GM19372 (cell line): ENCODE data around the gene SLC22A15.
"Not testable (repeated sequence)": the region's sequence is repeated elsewhere in the genome, so short reads cannot be mapped to it uniquely, and the experiment has no call there.

Source experiments
- ATAC-seq: cut with Tn5 transposase; IDR thresholded peaks from one replicate; pipeline ENCODE4 v1.9.1; 2021; ENCODE audit warnings: mild to moderate bottlenecking, low read depth, moderate library complexity; ENCODE audit not compliant: unreplicated experiment

The SLC22A15 gene

DNA sequence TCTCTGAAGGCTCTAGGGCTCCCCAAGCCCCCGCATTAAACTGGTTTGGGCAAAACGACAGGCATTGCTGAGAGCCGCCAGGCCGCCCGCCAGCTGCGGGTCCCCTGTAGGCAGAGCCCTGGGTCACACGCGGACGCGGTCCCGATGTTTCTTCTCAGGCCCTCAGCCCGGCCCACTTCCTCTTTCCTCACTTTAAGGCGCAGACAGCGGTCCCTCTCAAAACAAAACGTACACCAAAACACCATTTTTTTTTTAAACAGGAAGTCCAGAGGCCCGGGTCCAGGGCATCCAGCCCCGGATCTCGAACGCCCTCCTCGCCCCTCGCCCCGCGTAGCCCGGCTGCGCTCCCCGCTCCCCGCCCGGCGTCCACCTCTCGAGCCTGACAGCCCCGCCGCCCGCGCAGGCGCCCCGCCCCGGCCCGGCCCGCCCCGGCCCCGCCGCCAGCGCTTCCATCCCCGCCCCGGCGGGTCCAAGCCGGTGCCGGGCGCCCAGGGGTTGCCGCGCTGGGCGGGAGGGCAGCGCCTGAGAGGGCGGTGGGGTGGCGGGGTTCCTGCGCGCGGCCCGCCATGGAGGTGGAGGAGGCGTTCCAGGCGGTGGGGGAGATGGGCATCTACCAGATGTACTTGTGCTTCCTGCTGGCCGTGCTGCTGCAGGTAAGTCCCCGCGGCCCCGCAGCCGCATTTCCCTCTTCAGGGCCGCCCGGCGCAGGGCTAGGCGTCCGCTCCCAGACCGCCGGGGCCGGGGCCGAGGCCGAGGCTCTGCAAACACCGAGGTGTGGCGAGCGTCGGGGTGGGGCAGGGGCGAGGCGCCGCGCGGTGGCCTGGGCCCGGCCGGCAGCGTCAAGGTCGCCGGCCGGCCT lies at the start of gene SLC22A15:
Gene SLC22A15, plus strand, starts transcription at position 452 of the 859 bp plus-strand sequence. Its CDS starts 115 bp downstream, at position 567.
- ATAC-seq: peak; percentile 86

DNA sequence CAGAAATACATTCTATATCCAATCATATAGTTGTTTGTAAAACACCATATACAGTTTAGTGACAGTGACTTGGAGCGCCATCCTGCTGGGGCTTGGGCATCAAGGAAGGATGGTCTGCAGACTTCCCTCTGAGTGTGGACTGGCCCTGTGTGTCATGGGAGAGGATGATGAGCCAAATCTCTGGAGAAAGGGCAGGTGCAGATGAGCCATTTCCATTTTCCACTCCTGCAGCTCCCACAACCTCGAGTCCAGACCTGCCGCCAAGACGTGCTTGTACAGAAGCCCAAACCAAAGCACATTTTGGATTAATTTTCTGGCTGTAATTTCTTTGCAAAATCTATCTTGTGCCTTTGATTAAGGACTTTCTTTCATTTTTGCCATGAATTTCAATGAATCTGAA lies 48.3 kb upstream of the SLC22A15 start:
- no peak for ATAC-seq

DNA sequence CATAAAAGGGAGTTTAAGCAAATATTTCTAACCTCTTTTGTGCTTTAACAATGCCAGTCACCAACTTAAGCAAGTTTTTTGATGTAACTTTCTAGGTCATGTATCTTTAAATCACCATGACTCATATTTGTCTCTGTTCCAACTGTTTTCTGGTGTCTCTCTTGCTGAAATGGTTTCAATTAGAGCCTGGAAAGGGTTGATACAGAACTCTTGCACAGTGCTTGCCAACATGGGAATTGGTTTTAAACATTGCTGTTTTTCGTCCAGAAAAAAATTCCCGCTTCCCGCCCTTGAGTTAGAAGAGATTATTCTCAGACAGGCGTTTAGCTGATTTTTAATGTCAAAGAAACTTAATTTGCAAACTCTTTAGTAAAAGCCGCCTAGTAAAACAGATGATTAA lies 46.4 kb upstream of the SLC22A15 start:
- no peak for ATAC-seq

DNA sequence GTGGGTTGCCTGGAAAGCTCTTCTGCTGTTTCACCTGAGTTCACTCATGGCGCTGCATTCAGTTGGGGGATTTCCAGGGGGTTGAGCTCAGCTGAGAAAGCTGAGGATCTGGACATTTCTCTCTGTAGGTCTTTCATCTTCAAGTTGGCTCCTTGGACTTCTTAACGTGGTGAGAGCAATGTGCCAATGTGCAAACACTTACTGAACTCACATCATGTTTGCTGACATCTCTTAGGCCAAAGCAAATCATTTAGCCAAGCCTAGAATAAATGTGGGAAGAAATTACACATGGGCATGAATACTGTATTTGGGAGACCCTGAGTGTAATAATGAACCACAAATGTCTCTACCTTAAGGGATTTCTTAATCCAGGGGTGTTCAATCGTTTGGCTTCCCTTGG lies 42.7 kb upstream of the SLC22A15 start:
- ATAC-seq: no peak

DNA sequence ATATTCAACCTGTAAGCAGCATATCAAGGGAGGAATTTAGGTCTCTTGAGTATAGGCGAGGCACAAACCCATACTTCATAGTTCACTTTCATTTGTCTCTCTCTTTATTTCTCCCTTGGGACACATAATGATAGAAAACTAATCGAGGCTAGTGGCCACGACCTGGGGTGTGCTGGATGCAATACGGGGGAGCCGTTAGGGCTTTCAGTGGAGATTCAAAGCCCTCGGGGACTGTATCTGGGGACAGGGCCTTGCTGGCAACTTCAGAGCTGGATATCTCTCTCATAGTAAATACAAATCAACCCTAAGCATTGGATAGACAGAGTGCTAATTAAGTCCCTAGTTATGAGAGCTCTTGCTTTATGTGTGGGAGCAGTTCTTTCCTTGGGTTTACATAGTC lies 36.9 kb upstream of the SLC22A15 start:
- ATAC-seq: no peak

DNA sequence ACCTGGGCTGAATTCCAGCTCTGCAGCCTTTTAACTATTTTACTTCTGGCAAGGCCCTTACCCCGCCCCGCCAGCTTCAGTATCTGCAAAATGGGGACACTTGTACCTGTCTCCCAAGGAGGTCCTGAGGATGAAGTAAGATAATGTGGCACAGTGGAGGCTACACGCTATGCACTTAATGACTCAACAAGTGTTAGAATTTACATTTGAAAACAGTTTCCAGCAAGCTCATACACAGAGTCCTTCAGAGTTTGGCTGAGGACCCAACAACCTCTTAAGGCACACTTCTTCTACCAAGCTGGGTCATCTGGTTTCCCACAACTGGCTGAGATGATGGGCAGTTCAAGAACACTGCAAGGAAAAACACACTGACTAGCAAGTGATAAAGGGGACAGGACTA lies 30.2 kb upstream of the SLC22A15 start:
- no peak for ATAC-seq

DNA sequence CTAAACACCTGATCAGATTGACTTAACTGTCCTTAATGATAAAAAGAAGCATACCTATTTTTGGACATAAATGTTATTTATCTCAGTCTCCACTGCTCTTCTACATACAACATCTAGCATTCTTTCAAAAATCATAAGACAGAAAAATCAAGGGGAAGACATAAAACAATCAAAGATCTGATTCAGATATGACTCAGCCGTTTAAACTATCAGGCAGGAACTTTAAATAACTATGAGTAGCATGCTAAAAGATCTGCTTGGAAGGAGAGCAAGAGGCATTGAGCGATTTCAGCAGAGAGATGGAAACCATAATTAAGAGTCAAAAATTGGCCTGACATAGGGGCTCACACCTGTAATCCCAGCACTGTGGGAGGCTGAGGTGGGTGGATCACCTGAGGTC lies 27.2 kb upstream of the SLC22A15 start:
- ATAC-seq: no peak

DNA sequence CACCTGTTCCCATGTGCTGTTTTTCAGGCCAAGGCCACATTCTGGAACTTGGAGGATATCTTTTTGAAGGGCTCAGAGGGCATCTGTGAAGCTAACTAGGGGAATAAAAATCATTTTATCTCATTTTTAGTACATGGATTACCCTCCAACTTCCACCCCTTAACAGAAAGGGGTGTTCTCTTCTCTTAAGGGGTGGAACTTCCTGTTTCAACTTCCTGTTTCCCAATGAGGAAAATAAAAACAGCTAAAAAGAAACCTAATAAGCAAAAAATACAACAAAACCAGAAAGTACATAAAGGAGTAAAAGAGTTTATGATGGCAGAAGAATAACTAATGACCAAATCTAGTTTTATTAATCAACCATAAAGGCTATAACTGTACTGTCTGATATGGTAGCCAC lies 24.8 kb upstream of the SLC22A15 start:
- no peak for ATAC-seq

DNA sequence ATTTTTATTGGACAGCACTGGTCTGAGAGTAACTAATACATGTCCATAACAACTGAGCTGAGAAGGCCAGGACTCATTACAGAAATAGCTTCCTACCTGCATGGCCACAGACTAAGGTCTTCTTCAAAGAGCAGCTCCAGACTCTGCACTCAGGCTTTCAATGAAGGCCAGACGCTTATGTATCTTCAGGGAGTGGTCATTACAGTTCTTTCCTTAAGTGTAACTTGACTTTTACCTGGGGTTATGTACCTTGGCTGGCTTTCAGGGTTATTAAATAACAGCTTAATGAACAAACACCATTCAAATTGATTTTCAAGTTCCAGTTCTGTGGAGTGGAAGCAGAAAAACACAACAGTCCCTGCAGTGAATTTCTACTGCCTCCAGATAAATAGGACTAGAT lies 23.8 kb upstream of the SLC22A15 start:
- no peak for ATAC-seq

DNA sequence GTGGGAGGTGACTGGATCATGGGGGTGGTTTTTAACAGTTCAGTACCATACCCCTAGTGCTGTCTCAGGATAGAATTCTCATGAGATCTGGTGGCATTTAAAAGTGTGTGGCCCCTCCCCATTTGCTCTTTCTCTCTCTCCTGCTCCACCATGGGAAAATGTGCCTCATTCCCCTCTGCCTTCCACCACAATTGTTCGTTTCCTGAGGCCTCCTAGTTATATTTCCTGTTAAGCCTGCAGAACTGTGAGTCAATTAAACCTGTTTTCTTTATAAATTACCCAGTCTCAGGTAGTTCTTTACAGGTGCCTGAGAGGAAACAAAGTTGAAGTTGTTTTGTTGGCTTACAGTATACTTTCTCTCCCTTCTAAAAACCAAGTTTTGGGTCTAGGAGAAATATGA lies 23.1 kb upstream of the SLC22A15 start:
- no peak for ATAC-seq

DNA sequence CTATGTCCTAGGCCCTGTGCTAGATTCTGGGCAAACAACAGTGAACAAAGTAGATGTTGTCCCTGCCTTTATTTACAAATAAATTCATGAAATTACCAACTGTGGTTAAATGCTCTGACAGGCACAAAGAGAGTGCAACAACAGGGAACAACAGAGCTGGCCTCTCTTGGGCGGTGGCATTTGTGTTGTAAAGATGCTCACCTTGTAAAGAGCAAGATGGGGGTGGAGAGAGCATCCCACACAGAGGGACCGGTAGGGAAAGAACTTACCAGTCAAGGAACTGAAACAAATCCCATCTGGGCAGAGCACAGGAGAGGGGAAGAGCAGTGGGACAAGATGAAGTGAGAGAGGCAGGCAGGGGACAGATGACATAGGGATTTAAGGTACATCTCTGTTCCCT lies 21.6 kb upstream of the SLC22A15 start:
- ATAC-seq: no peak

DNA sequence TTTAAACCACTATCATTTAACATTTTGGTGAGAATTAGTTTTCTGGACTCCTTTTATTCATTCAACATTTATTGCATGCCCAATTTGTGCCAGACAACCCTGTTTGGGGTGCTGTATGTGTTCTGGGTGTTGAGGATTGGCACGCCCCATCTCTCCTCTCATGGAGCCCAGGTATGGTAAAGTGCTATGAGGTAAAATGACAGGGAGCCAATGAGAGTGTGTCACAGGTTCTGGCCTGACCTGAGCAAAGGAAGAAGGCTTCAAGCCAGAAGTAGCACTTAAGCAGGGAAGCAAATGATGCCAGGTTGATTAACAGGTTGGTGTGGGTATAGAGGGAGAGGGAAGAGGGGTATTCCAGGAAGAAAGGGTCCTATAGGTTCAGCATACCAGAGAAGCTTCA lies 21.1 kb upstream of the SLC22A15 start:
- ATAC-seq: no peak

DNA sequence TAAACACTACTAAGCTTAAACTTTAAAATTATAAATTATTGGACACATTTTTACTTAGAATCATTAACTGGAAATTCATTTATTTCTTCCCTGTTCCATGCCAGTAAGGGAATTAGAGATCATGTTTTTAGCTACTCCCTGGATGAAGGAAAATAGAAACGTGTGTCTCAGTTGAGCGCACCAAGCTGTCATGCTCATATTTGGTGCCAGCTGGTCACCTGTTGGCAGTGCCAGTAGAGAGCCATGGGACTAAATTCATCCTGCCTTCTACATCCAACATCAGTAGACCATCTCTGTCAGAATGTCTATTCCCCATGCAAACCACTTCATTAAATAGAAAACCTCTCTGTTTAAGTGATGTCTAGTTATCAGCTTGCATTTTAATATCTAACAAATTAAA lies 17.4 kb upstream of the SLC22A15 start:
- no peak for ATAC-seq

DNA sequence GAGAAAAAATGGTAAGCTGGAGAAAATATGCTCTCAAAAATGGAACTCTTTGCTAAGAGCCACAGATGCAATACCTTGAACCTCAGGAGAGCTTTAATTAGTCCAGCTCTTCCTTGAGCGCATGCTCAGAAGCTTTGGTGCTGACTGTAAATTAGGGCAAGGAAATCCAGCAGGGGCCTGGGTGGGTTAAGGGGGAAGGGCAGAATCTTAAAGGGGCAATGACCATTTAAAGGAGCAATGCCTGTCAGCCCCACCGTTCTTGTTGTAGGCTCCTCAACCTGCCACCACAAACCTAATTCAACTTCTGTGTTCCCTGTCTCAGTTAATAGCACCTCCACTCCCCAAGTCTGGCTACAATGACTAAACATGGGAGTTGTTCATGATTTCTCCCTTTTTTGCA lies 6.8 kb upstream of the SLC22A15 start:
- ATAC-seq: no peak

DNA sequence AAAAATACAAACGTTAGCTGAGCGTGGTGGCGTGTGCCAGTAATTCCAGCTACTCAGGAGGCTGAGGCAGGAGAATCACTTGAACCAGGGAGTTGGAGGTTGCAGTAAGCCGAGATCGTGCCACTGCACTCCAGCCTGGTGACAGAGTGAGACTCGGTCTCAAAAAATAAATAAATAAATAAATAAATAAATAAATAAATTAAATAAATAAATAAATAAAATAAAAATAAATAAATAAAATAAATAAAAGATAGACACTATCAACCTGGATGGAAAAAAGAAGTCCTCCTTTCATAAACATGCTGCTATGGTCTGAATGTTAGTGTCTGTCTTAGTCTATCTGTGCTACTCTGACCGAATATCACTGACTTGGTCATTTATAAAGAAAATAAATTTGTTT lies 4.5 kb upstream of the SLC22A15 start:
- ATAC-seq: not testable (repeated sequence)

DNA sequence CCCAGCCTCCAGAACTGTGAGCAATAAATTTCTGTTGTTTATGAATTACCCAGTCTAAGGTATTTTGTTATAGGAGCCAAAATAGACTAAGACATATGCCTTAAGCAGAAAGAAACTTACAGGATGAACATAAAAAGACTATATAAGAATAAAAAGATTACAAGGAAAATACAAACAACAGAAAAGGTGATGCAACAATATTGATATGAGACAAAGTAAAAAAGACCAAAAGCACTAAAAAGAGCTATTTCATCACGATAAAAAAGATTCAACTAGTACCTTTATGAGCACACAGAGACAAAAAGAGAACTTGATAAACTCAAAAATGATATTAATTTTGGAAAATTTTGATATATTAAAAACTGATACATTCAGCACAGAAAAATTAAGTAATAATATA lies 3.2 kb upstream of the SLC22A15 start:
- no peak for ATAC-seq

DNA sequence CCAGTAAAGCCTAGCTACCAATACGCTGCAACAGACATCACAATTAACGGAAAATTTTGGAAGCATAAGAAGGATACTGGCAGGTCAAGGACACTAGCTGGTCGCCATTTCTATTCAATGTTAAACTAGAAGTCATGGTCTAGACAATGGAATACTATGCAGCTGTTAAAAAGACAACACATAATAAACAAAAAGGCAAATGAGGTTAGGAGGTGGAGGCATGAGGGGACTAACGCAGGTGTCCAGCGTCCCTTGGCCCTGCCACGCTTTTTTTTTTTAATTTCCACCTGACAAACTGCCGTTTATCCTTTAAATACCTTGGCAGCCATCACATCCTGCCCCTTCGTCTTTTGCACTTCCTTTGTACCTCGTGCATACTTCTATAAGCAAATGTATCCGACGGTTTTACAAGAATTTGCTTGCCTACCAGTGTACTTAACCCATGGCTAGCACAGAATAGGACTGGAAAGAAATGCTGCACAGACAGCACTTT lies 698 bp upstream of the SLC22A15 start:
- ATAC-seq: no peak

DNA sequence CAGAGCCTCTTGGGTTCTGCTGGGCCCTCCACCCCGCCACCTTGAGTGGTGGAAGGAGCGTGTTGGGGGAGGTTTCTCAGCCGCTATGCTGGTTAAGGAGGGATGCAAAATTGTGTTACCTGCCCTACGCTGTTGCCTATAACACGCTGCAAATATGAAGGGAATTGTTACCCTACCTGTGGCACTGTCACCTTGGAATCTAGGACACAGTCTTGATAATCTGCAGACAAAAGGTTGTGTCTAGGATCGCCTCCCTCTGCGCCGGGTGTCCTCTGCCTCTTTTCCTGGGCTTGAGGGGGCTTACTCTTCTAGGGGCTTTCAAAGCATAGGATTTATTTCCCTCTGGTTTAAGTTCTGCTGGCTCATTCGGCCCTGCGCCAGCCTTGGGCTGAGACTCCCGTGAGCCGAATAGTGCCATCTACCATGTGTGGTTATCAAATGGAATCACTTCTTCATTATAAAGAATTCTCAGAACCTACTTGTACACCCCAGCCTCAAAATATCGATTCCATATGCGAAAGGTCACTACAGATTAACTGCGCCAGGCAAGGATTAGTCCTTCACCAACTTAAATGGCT lies 697 bp downstream of the SLC22A15 start:
- no peak for ATAC-seq

DNA sequence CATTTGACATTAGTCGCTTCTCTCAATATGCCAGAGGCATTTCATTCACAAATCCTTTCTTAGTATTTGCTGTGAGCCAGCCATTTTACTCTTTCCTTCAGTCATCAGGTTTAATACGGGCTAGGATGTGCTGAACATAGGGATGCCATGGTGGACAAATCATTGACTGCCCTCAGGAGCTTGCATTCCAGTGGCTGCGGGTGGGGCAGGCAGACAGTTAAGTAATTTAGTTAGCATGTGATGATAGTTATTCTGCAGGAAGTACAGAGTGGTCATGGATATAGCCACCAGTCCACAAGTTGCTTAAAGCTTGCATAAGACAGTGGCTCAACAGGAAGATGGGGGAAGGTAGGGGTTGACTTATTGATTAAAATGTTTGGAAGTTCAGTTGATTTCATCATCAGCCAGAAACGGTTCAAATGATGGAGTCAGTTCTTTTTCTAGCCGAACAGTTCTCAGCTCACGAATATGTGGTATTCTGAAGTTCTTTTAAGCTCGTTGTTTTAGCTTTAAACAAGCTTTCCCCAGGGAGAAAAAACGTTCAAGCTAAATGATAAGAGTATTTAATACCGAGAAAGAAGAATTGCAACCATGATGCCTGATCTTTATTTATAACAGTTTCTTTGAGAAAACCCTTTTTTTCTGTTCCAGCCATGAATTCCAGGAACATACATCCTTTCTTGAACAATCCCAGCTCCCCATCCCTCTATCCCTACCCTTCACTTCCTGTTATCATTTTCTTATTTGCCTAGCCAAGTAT lies 1.4 kb downstream of the SLC22A15 start:
- no peak for ATAC-seq

DNA sequence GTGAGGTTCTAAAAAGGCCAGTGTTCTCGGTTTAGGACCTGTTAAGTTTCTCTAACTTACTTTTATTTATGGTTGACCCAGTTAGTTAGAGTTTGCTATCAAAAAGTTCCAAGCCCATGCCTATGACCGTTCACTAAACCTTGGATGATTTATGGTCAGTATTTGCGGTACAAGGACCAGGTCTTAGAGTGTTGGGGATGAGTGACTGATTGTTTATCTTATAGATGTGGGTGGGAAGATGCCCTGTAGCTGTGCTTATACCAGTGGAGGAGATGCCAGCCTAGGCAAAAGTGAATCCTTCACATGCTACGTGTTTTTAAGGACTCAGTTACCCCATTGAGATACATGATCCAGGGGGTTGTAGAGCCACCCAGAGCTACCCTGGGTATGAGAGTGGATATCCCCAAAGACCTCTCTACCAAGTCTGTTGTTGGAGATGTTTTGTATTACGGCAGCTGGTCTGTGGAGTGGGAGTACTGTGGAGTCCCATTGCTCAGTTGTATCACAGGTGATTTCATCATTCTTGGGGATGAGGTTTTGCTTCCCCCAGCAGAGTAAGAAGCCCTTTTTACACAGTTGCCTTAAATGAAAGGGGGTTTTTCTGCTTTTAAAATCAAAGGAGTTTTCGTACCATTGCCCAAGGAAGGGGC lies 2.1 kb downstream of the SLC22A15 start:
- ATAC-seq: no peak

DNA sequence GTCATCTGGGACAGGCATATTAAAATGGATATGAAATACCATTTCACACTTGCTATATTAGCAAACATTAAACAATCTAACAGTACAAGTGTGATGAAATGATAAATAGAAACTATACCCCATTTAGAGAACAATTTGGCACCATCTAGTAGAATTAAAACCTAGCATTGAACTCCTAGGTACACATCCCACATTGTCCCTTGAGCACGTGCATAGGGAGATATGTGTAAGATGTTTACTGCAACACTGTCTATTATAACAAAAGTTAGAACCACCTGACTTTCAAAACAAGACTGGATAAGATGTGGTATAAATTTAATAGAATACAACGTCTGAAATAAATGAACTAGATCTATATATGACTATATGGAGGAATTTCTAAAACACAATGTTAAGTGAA lies 3.8 kb downstream of the SLC22A15 start:
- no peak for ATAC-seq
